GM12878 (cell line): ENCODE measurements around the gene SGF29. TPM values are rescaled to one million over a fixed set of nuclear protein-coding genes. Genes with fewer than 3 reads are reported as not detected.

Source experiments
- ATAC-seq: fragments of 200-7000 bp; cut with Tn5 transposase; 3 replicates; pipeline ENCODE4 v1.9.1; 2020; ENCODE audit warnings: mild to moderate bottlenecking, moderate library complexity
- BruUV-seq: library from RNA; stranded (reverse); fragments of 400-500 nt; replicated peaks from 2 replicates; lab custom pipeline; 2021; lab: Mats Ljungman, UMichigan
- CTCF ChIA-PET: fragments of 300-600 bp; sonication (Branson Sonifier 250); formaldehyde crosslinking; extraction: SDS; loops from one replicate; lab custom pipeline; 2021; ENCODE audit warnings: inconsistent platforms; lab: Yijun Ruan, JAX
- POLR2A ChIA-PET: fragments of 350-600 bp; formaldehyde crosslinking; extraction: SDS; loops from one replicate; lab custom pipeline; 2021; ENCODE audit warnings: inconsistent platforms; lab: Charles Lee
- RAD21 ChIA-PET: fragments of 300-600 bp; sonication (Branson Sonifier 250); formaldehyde crosslinking; loops from one replicate; lab custom pipeline; 2023; ENCODE audit warnings: antibody characterized with exemption; ENCODE audit not compliant: unreplicated experiment; lab: Charles Lee
- SMC1A ChIA-PET: fragments of 300-600 bp; sonication (Branson Sonifier 250); formaldehyde crosslinking; loops from one replicate; lab custom pipeline; 2023; ENCODE audit not compliant: unreplicated experiment, uncharacterized antibody; lab: Charles Lee
- DNase-seq: peaks from one replicate; pipeline ENCODE4 v3.0.0-alpha.2; 2011; ENCODE audit warnings: low read depth, low spot score
- FAIRE-seq: peaks from 3 replicates; lab custom pipeline; 2011; peaks lifted over from hg19 to GRCh38; lab: Jason Lieb, UNC
- H2AFZ ChIP-seq: 2 replicates; pipeline ENCODE4 v1.6.0; 2011; ENCODE audit warnings: low read depth, low read length, control low read depth; ENCODE audit not compliant: control insufficient read depth
- H3K27ac ChIP-seq: 2 replicates; pipeline ENCODE4 v1.5.1; 2011; ENCODE audit warnings: control low read depth; ENCODE audit not compliant: control insufficient read depth, insufficient read depth
- H3K27me3 ChIP-seq, 2 experiments: replicated peaks in 1 of 2; 2 replicates each; pipeline versions ENCODE4 v1.6.0 to v1.6.1; 2011; ENCODE audit warnings: low read length in 1 of 2; ENCODE audit not compliant: control insufficient read depth in 2 of 2, insufficient read depth in 2 of 2
- H3K36me3 ChIP-seq, 2 experiments: 2 replicates each; pipeline ENCODE4 v1.5.1; 2011; ENCODE audit warnings: low read length in 1 of 2; ENCODE audit not compliant: control insufficient read depth in 2 of 2, insufficient read depth in 2 of 2
- H3K4me1 ChIP-seq: 2 replicates; pipeline ENCODE4 v1.6.1; 2011; ENCODE audit warnings: mild to moderate bottlenecking, low read length, moderate library complexity, mixed read lengths; ENCODE audit not compliant: control insufficient read depth, insufficient read depth
- H3K4me2 ChIP-seq: 2 replicates; pipeline ENCODE4 v1.6.0; 2011; ENCODE audit warnings: control low read depth; ENCODE audit not compliant: control insufficient read depth, insufficient read depth
- H3K4me3 ChIP-seq: fragments of 200-600 bp; sonication (generic); 2 replicates; pipeline ENCODE4 v1.5.1; 2016
- H3K79me2 ChIP-seq: 2 replicates; pipeline ENCODE4 v1.6.0; 2011; ENCODE audit warnings: low read length; ENCODE audit not compliant: control insufficient read depth, insufficient read depth
- H3K9ac ChIP-seq: 2 replicates; pipeline ENCODE4 v1.8.0; 2011; ENCODE audit warnings: low read length, control low read depth, mixed read lengths; ENCODE audit not compliant: control insufficient read depth, insufficient read depth
- H3K9me3 ChIP-seq: replicated peaks from 3 replicates; pipeline ENCODE4 v1.5.1; 2011; ENCODE audit warnings: mild to moderate bottlenecking, low read length; ENCODE audit not compliant: control insufficient read depth, insufficient read depth
- H4K20me1 ChIP-seq: 2 replicates; pipeline ENCODE4 v1.6.0; 2011; ENCODE audit not compliant: control insufficient read depth, insufficient read depth
- BACH1 ChIP-seq: fragments of 450-650 bp; IDR thresholded peaks from 2 replicates; pipeline ENCODE4 v1.6.1; 2017; ENCODE audit warnings: mild to moderate bottlenecking, borderline replicate concordance
- EGR1 ChIP-seq, 2 experiments: IDR thresholded peaks; 1 replicate in 1 of 2; 2 replicates in 1 of 2; pipeline ENCODE4 v1.6.1; 2011 to 2012; ENCODE audit warnings: low read depth in 2 of 2, low read length in 2 of 2, borderline replicate concordance in 1 of 2, mild to moderate bottlenecking in 1 of 2, moderate library complexity in 1 of 2
- JUNB ChIP-seq: IDR thresholded peaks from 2 replicates; pipeline ENCODE4 v1.6.1; 2016; ENCODE audit warnings: antibody characterized with exemption, mild to moderate bottlenecking
- LARP7 ChIP-seq: fragments of 450-650 bp; IDR thresholded peaks from 2 replicates; pipeline ENCODE4 v1.6.1; 2017; ENCODE audit warnings: mild to moderate bottlenecking
- MTA2 ChIP-seq: fragments of 450-650 bp; IDR thresholded peaks from 2 replicates; pipeline ENCODE4 v1.6.1; 2016; ENCODE audit warnings: low read depth, mild to moderate bottlenecking, moderate library complexity
- TCF12 ChIP-seq: IDR thresholded peaks from 2 replicates; pipeline ENCODE4 v1.6.1; 2011; ENCODE audit warnings: low read depth, mild to moderate bottlenecking, low read length
- WGBS: methylation state at CpG from one replicate; pipeline ENCODE4 v1.1.6; 2016; ENCODE audit warnings: low lambda C conversion rate; ENCODE audit not compliant: insufficient replicate concordance, insufficient coverage; ENCODE audit errors: missing lambda C conversion rate; 5-methylcytosine and 5-hydroxymethylcytosine counted together
- in situ Hi-C: fragments of 300-500 bp; cut with MboI; formaldehyde crosslinking; loops from 9 replicates; pipeline ENCODE4 v1.14.3; 2018; ENCODE audit warnings: mixed read lengths
- intact Hi-C: fragments of 100-400 bp; cut with micrococcal nuclease; formaldehyde crosslinking; loops from one replicate; pipeline ENCODE4 v1.14.2; 2022; ENCODE audit not compliant: unreplicated experiment
- polyA plus RNA-seq, 11 experiments: library from polyadenylated mRNA; depleted of rRNA in 4 of 11; unstranded in 6 of 11; stranded (reverse) in 5 of 11; fragments of >200 nt; fragmentation: Nextera tagmentation in 4 of 11; fragmentation: Illumina TruSeq in 1 of 11; extraction: Ambion mirVana in 4 of 11; extraction: Trizol in 1 of 11; gene quantifications; 1 replicate in 1 of 11; 2 replicates in 10 of 11; pipeline versions ENCODE4 v1.2.1 to v1.2.3, GENCODE V29; 2011 to 2016; ENCODE audit warnings: inconsistent platforms in 2 of 11, missing spikeins in 2 of 11, low read depth in 1 of 11
- total RNA-seq, 4 experiments: library from RNA; depleted of rRNA in 3 of 4; stranded (reverse); fragments of >200 nt in 3 of 4; fragmentation: Illumina TruSeq in 1 of 4; extraction: Trizol in 1 of 4; gene quantifications; 2 replicates each; pipeline versions ENCODE4 v1.2.1 to v1.2.3, GENCODE V29; 2013 to 2021
- TF ChIP-seq, protein P1 (sequence below): fragments of 450-650 bp; IDR thresholded peaks from 2 replicates; pipeline ENCODE4 v1.6.1; 2017; ENCODE audit warnings: borderline replicate concordance
- TF ChIP-seq, protein P2 (sequence below): fragments of 450-650 bp; IDR thresholded peaks from 2 replicates; pipeline ENCODE4 v1.6.1; 2016; ENCODE audit warnings: mild to moderate bottlenecking, moderate library complexity, borderline replicate concordance

Gene SGF29
- total and polyA plus RNA-seq, 10 of the 15 experiments (the other 5 are each of a cell fraction or from before 2014, with no cell fraction given), result 2.2 to 20.1 (median 12.3) TPM

DNA sequence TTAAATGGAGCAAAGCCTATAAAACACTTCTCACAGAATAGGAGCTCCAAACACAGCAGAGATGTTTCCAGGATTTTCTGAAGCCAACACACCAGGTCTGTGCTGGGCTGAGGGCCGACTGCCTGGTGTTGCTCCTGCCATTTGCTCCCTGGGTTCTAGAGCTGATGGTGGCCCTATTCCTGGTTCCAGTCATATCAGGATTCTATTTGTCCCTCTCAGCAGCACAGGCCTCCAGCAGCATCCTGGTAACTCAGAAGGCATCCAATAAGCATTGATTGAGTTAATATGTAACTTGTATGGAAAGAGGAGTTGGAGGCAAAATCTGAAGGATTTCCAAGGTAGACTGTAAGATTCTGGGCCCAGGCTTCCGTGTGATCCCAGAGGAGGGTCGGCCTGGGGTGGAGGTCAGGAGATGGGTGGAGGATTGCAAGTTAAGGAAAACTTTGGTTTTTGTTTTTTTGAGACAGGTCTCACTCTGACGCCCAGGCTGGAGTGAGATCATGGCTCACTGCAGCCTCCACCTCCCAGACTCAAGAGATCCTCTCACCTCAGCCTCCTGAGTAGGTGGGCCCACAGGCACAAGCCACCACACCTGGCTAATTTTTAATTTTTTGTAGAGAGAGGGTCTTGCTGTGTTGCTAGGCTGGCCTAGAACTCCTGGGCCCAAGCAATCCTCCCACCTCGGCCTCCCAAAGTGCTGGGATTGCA is 20.6 kb upstream of the SGF29 start:
- H3K4me3 ChIP-seq, result no peak overlapping the region
- POLR2A ChIA-PET, result no interaction called here
- CTCF ChIA-PET, result no interaction called here
- no peaks in the 10 kb centered on the region for H3K36me3 ChIP-seq
- DNase-seq, result no peak
- SMC1A ChIA-PET, result no interaction called here
- WGBS, result 36% methylated on average over 5 of the region's 5 CpGs
- H3K79me2 ChIP-seq, result no peaks in the 10 kb centered on the region
- FAIRE-seq, result no peak
- no peak for ATAC-seq
- no peaks in the 10 kb centered on the region for H4K20me1 ChIP-seq
- peaks cover 8% of the 10 kb centered on the region for H3K4me1 ChIP-seq
- no peak overlapping the region for H3K27ac ChIP-seq
- BruUV-seq, result no TSS peak
- RAD21 ChIA-PET, result no interaction called here
- intact Hi-C loops (no loop called here), in situ Hi-C loops (no loop called here)
- no peak for TF ChIP-seq TCF12
- TF ChIP-seq EGR1 (IDR thresholded peaks at IDR 0.05; ENCODE audit: borderline replicate concordance in 1 of 2, low read depth in 2 of 2, low read length in 2 of 2), result no peak
- TF ChIP-seq, protein P1, sequence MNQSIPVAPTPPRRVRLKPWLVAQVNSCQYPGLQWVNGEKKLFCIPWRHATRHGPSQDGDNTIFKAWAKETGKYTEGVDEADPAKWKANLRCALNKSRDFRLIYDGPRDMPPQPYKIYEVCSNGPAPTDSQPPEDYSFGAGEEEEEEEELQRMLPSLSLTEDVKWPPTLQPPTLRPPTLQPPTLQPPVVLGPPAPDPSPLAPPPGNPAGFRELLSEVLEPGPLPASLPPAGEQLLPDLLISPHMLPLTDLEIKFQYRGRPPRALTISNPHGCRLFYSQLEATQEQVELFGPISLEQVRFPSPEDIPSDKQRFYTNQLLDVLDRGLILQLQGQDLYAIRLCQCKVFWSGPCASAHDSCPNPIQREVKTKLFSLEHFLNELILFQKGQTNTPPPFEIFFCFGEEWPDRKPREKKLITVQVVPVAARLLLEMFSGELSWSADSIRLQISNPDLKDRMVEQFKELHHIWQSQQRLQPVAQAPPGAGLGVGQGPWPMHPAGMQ, result no peak
- TF ChIP-seq BACH1, result no peak
- TF ChIP-seq, protein P2, sequence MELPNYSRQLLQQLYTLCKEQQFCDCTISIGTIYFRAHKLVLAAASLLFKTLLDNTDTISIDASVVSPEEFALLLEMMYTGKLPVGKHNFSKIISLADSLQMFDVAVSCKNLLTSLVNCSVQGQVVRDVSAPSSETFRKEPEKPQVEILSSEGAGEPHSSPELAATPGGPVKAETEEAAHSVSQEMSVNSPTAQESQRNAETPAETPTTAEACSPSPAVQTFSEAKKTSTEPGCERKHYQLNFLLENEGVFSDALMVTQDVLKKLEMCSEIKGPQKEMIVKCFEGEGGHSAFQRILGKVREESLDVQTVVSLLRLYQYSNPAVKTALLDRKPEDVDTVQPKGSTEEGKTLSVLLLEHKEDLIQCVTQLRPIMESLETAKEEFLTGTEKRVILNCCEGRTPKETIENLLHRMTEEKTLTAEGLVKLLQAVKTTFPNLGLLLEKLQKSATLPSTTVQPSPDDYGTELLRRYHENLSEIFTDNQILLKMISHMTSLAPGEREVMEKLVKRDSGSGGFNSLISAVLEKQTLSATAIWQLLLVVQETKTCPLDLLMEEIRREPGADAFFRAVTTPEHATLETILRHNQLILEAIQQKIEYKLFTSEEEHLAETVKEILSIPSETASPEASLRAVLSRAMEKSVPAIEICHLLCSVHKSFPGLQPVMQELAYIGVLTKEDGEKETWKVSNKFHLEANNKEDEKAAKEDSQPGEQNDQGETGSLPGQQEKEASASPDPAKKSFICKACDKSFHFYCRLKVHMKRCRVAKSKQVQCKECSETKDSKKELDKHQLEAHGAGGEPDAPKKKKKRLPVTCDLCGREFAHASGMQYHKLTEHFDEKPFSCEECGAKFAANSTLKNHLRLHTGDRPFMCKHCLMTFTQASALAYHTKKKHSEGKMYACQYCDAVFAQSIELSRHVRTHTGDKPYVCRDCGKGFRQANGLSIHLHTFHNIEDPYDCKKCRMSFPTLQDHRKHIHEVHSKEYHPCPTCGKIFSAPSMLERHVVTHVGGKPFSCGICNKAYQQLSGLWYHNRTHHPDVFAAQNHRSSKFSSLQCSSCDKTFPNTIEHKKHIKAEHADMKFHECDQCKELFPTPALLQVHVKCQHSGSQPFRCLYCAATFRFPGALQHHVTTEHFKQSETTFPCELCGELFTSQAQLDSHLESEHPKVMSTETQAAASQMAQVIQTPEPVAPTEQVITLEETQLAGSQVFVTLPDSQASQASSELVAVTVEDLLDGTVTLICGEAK, result no peak
- no peak for TF ChIP-seq MTA2
- TF ChIP-seq JUNB, result no peak
- no peak for TF ChIP-seq LARP7
- H3K27me3 ChIP-seq, result no peaks in the 10 kb centered on the region; a peak in 1 of 4 replicates
- H3K9ac ChIP-seq, result no peak overlapping the region
- H2AFZ ChIP-seq, result no peak overlapping the region
- H3K9me3 ChIP-seq, result no peaks in the 10 kb centered on the region
- H3K4me2 ChIP-seq, result no peak overlapping the region
